Cardiac muscle cell (in vitro differentiated cells and primary cell): Measurements from ENCODE around the gene ADGB. TPM values are rescaled to one million over a fixed set of nuclear protein-coding genes. Genes with fewer than 3 reads are reported as not detected.
A peak's percentile ranks its signal among the peaks of the same experiment; 100 is the strongest.

Experiments used
- DNase-seq, 2 donors: peaks; one replicate each; pipeline versions ENCODE4 v3.0.0 to v3.0.0-alpha.2; 2010 to 2017; ENCODE audit warnings: low read depth in 1 of 2, low spot score in 1 of 2
- H3K27ac ChIP-seq: fragments of 200-600 bp; sonication (generic); 2 replicates; pipeline ENCODE4 v1.5.1; 2016
- H3K27me3 ChIP-seq: fragments of 200-600 bp; sonication (generic); 2 replicates; pipeline ENCODE4 v1.6.0; 2016; ENCODE audit warnings: control low read depth
- H3K36me3 ChIP-seq: fragments of 200-600 bp; sonication (generic); 2 replicates; pipeline ENCODE4 v1.5.1; 2016; ENCODE audit warnings: control low read depth
- H3K4me1 ChIP-seq: fragments of 200-600 bp; sonication (generic); 2 replicates; pipeline ENCODE4 v1.8.1; 2017; ENCODE audit warnings: low read depth, mild to moderate bottlenecking, mixed run types
- H3K4me3 ChIP-seq: fragments of 200-600 bp; sonication (generic); 2 replicates; pipeline ENCODE4 v1.5.1; 2016; ENCODE audit warnings: mild to moderate bottlenecking
- H3K9me3 ChIP-seq: fragments of 200-600 bp; sonication (generic); 2 replicates; pipeline ENCODE4 v1.5.1; 2017; ENCODE audit warnings: low read depth, mild to moderate bottlenecking, control low read depth
- CTCF ChIP-seq: IDR thresholded peaks from 2 replicates; pipeline ENCODE4 v1.5.1; 2012; ENCODE audit warnings: low read depth, mild to moderate bottlenecking, low read length
- polyA plus RNA-seq: library from polyadenylated mRNA; unstranded; fragments of >200 nt; fragmentation: Nextera tagmentation; extraction: Ambion mirVana; gene quantifications from 2 replicates; pipeline ENCODE4 v1.2.1, GENCODE V29; 2016
- total RNA-seq: library from RNA; depleted of rRNA; stranded (reverse); fragments of >200 nt; gene quantifications from 2 replicates; pipeline ENCODE4 v1.2.3, GENCODE V29; 2016

The ADGB gene
- total and polyA plus RNA-seq, 2 experiments from 2014 or later, result not detected

GRCh38 chr6:146767632-146768031, 168.9 kb downstream of the ADGB start:
- no peak for DNase-seq
- Histone ChIP-seq H3K27ac (no peak overlapping the region), H3K4me3 (no peak overlapping the region), H3K4me1 (no peaks in the 10 kb centered on the region), H3K27me3 (no peaks in the 10 kb centered on the region), H3K36me3 (no peaks in the 10 kb centered on the region), H3K9me3 (no peaks in the 10 kb centered on the region)
- TF ChIP-seq CTCF, result no peak

DNA sequence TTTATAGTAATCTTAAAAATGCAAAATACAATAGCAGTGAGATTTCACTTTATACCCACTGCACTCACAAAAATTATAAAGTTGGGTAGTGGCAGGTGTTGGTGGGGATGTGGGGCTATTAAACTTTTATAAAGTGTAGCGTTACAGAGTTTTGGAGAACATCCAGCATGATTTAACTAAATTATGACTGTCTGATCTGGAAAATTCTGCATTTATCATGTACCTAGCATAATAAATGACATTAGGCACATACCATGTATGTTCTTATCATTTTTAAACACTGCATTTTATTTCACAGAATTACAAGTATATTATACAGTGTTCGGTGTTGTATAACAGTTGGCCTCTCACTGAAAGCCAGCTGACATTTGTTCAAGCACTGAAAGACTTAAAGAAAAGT, 169.9 kb downstream of the ADGB start:
- Histone ChIP-seq H3K4me1 (no peaks in the 10 kb centered on the region), H3K4me3 (no peak overlapping the region), H3K36me3 (no peaks in the 10 kb centered on the region), H3K9me3 (no peaks in the 10 kb centered on the region), H3K27ac (no peak overlapping the region), H3K27me3 (no peaks in the 10 kb centered on the region)
- DNase-seq, result no peak
- TF ChIP-seq CTCF, result no peak

DNA sequence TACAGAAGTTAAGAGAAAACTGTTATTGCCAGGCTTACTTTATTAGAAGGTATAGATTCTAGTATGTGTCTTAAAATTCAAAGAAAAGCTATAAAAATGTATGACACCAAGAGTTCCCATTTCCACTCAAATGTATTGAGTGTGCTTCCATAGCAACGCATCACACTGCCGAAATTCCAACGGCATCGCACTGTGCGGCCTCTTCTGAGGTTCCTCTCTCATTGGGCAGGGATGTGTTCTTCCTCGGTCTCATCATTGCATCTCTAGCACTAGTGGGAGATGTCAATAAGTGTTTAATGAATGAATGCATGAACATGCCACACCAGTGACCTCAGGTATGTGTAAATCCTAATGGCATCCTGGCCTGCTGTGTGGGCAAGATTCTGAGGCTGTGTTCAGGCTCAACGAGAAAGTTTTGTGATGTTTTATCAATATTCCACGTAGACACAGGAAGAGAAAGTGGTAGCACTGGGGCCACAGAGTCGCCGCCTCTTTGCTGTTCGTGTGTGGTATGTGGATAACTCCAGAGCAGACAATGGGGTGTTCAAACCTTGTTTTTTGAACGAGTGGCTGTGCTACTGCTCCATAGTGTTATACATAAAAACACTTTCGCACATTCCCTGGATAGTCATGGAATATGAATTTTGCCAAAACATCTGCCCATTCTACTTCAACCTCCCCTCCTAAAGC, 171.6 kb downstream of the ADGB start:
- no peak for TF ChIP-seq CTCF
- no peak overlapping the region for H3K27ac ChIP-seq
- H3K9me3 ChIP-seq, result no peaks in the 10 kb centered on the region
- no peaks in the 10 kb centered on the region for H3K4me1 ChIP-seq
- DNase-seq, result no peak
- H3K27me3 ChIP-seq, result no peaks in the 10 kb centered on the region
- no peaks in the 10 kb centered on the region for H3K36me3 ChIP-seq
- no peak overlapping the region for H3K4me3 ChIP-seq

DNA sequence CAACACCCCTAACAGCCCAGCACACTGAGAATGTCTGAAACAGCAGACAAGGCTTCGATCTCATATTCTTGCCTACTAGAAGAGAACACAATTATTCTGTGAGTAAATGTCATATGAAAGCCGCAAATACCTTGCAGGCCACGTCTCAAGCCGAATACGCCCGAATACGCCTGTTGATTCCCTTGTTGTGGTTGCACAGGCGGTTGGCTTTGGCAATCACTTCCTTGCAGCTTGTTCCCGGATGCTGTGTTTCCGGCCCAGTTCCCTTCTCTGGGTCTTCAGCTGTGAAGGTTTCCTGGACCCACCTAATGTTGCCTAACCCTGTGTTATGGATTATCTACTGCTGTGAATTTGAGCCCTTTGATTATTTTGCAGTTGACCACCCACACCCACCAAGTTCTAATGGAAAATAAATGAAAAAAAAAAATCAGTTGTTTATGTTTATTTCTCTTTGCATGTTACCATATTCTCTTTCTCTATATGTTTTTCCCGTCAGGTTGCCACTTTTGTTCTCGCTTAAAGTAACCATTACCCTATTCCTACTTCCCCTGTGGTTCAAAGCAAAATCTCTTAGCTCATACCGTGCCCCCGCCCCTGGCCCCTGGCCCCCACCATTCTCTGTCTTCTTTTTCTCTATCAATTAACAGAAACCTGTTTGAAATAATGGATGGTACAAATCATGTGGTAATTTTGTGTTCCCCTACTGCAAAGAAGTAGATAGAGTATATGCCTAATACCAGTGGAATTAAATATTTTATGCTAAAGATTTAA, 172.4 kb downstream of the ADGB start:
- Histone ChIP-seq H3K36me3 (no peaks in the 10 kb centered on the region), H3K4me3 (no peak overlapping the region), H3K9me3 (no peaks in the 10 kb centered on the region), H3K27me3 (no peaks in the 10 kb centered on the region), H3K4me1 (no peaks in the 10 kb centered on the region), H3K27ac (no peak overlapping the region)
- DNase-seq, result peak in 1 of 2 donors; percentile 13
- TF ChIP-seq CTCF, result no peak

- no peaks in the 10 kb centered on the region for H3K27me3 ChIP-seq
- DNase-seq, result peak in 1 of 2 donors; percentile 38
- H3K4me3 ChIP-seq, result no peak overlapping the region
- no peaks in the 10 kb centered on the region for H3K4me1 ChIP-seq
- H3K36me3 ChIP-seq, result no peaks in the 10 kb centered on the region
- H3K27ac ChIP-seq, result no peak overlapping the region
- H3K9me3 ChIP-seq, result no peaks in the 10 kb centered on the region
- TF ChIP-seq CTCF, result no peak
Observed at GRCh38 chr6:146775220-146775619, 176.4 kb downstream of the ADGB start.
